ENCODE data around the gene BOD1L2. TPM values are rescaled to one million over a fixed set of nuclear protein-coding genes. Genes with fewer than 3 reads are reported as not detected.

Gene BOD1L2
- total RNA-seq, 1 donor from 2014 or later: not detected

GRCh38 chr18:57131782-57132181 is 15.1 kb upstream of the BOD1L2 start:
- DNase-seq: no peak
- intact Hi-C loops (cut with micrococcal nuclease): no loop called here
- Mint-ChIP-seq H3K4me1 (no peaks in the 10 kb centered on the region), H3K9me3 (peaks cover 2% of the 10 kb centered on the region), H3K4me3 (no peak overlapping the region), H3K36me3 (ENCODE audit: low read depth) (no peaks in the 10 kb centered on the region), H3K27me3 (peaks cover 61% of the 10 kb centered on the region), H3K27ac (no peak overlapping the region)
- ChIA-PET CTCF (no interaction called here), POLR2A (no interaction called here)
- no peak for TF ChIP-seq CTCF (IDR thresholded peaks at IDR 0.05)
- no peak for ATAC-seq (ENCODE audit: low read depth)

- Mint-ChIP-seq H3K27me3 (peaks cover 59% of the 10 kb centered on the region), H3K4me1 (no peaks in the 10 kb centered on the region), H3K36me3 (ENCODE audit: low read depth) (no peaks in the 10 kb centered on the region), H3K9me3 (peaks cover 2% of the 10 kb centered on the region), H3K27ac (no peak overlapping the region), H3K4me3 (no peak overlapping the region)
- TF ChIP-seq CTCF (IDR thresholded peaks at IDR 0.05): no peak
- CTCF ChIA-PET: no interaction called here
- no peak for DNase-seq
- POLR2A ChIA-PET: no interaction called here
- no peak for ATAC-seq (ENCODE audit: low read depth)
- intact Hi-C loops (cut with micrococcal nuclease): no loop called here
Observed at GRCh38 chr18:57134618-57135135, 12.2 kb upstream of the BOD1L2 start.

- H3K4me3 Mint-ChIP-seq: no peak overlapping the region
- CTCF ChIA-PET: no interaction called here
- no peaks in the 10 kb centered on the region for H3K36me3 Mint-ChIP-seq (ENCODE audit: low read depth)
- ATAC-seq (ENCODE audit: low read depth) (no peak), DNase-seq (no peak)
- H3K27ac Mint-ChIP-seq: no peak overlapping the region
- intact Hi-C loops (cut with micrococcal nuclease): no loop called here
- POLR2A ChIA-PET: no interaction called here
- H3K27me3 Mint-ChIP-seq: peaks cover 58% of the 10 kb centered on the region
- H3K9me3 Mint-ChIP-seq: peaks cover 2% of the 10 kb centered on the region
- no peaks in the 10 kb centered on the region for H3K4me1 Mint-ChIP-seq
- TF ChIP-seq CTCF (IDR thresholded peaks at IDR 0.05): no peak
Observed at GRCh38 chr18:57135699-57136098, 11.2 kb upstream of the BOD1L2 start.

- H3K27ac Mint-ChIP-seq: no peak overlapping the region
- CTCF ChIA-PET: no interaction called here
- DNase-seq: no peak
- ATAC-seq (ENCODE audit: low read depth): no peak
- H3K9me3 Mint-ChIP-seq: peaks cover 2% of the 10 kb centered on the region
- POLR2A ChIA-PET: no interaction called here
- no peak for TF ChIP-seq CTCF (IDR thresholded peaks at IDR 0.05)
- no peaks in the 10 kb centered on the region for H3K36me3 Mint-ChIP-seq (ENCODE audit: low read depth)
- H3K4me3 Mint-ChIP-seq: no peak overlapping the region
- no peaks in the 10 kb centered on the region for H3K4me1 Mint-ChIP-seq
- intact Hi-C loops (cut with micrococcal nuclease): no loop called here
- peaks cover 63% of the 10 kb centered on the region for H3K27me3 Mint-ChIP-seq
Observed at GRCh38 chr18:57137847-57138246, 9.0 kb upstream of the BOD1L2 start.

- intact Hi-C loops (cut with micrococcal nuclease): no loop called here
- peaks cover under 1% of the 10 kb centered on the region for H3K9me3 Mint-ChIP-seq
- H3K27ac Mint-ChIP-seq: no peak overlapping the region
- no peak for DNase-seq
- no peaks in the 10 kb centered on the region for H3K36me3 Mint-ChIP-seq (ENCODE audit: low read depth)
- no peak overlapping the region for H3K4me3 Mint-ChIP-seq
- peaks cover 39% of the 10 kb centered on the region for H3K27me3 Mint-ChIP-seq
- no peak for ATAC-seq (ENCODE audit: low read depth)
- no peaks in the 10 kb centered on the region for H3K4me1 Mint-ChIP-seq
- CTCF ChIA-PET: no interaction called here
- POLR2A ChIA-PET: no interaction called here
- no peak for TF ChIP-seq CTCF (IDR thresholded peaks at IDR 0.05)
Observed at GRCh38 chr18:57141208-57142129, 5.4 kb upstream of the BOD1L2 start.

Measured in activated B cell treated with CpG ODN at 0.5 μM for 24 hours (primary cell).